A549 (cell line): ENCODE measurements around the gene SIGLEC8. TPM values are rescaled to one million over a fixed set of nuclear protein-coding genes. Genes with fewer than 3 reads are reported as not detected.

ENCODE experiments used
- ATAC-seq, 2 experiments: fragments of 200-7000 bp in 1 of 2; fragments of >200 bp in 1 of 2; cut with Nextera tagmentation in 1 of 2; cut with Tn5 transposase in 1 of 2; 3 replicates each; pipeline versions ENCODE4 v1.8.0 to v1.9.1; 2018 to 2020; ENCODE audit warnings: mild to moderate bottlenecking in 1 of 2, moderate library complexity in 1 of 2
- CTCF ChIA-PET: fragments of 300-600 bp; sonication (Branson Sonifier 250); formaldehyde crosslinking; extraction: SDS; loops from one replicate; lab custom pipeline; 2021; ENCODE audit warnings: antibody characterized with exemption, inconsistent platforms; lab: Yijun Ruan, JAX
- POLR2A ChIA-PET: fragments of 350-600 bp; formaldehyde crosslinking; extraction: SDS; loops from one replicate; lab custom pipeline; 2021; ENCODE audit warnings: antibody characterized with exemption, inconsistent platforms; lab: Yijun Ruan, JAX
- DNase-seq, 2 experiments: peaks; one replicate each; pipeline versions ENCODE4 v3.0.0 to v3.0.0-alpha.2; 2011 to 2016; ENCODE audit warnings: low read depth in 1 of 2, low spot score in 1 of 2
- FAIRE-seq: peaks from 2 replicates; lab custom pipeline; 2011; peaks lifted over from hg19 to GRCh38; lab: Jason Lieb, UNC
- H3K27ac ChIP-seq, 2 experiments: fragments of >200 bp; sonication (Bioruptor Twin); formaldehyde crosslinking; 3 replicates each; pipeline ENCODE4 v1.5.1; 2016 to 2017
- H3K4me1 ChIP-seq: fragments of >200 bp; sonication (Bioruptor Twin); formaldehyde crosslinking; 3 replicates; pipeline ENCODE4 v1.6.1; 2016
- H3K4me2 ChIP-seq: fragments of >200 bp; sonication (Bioruptor Twin); formaldehyde crosslinking; 3 replicates; pipeline ENCODE4 v1.6.1; 2016
- H3K4me3 ChIP-seq: fragments of >200 bp; sonication (Bioruptor Twin); formaldehyde crosslinking; 3 replicates; pipeline ENCODE4 v1.5.1; 2016
- H3K9me3 ChIP-seq: fragments of >200 bp; sonication (Bioruptor Twin); formaldehyde crosslinking; 3 replicates; pipeline ENCODE4 v1.6.1; 2016
- BCL3 ChIP-seq: fragments of >200 bp; sonication (Bioruptor Twin); formaldehyde crosslinking; IDR thresholded peaks from 3 replicates; pipeline ENCODE4 v1.6.1; 2016
- CBX2 ChIP-seq: fragments of 200-600 bp; sonication (generic); IDR thresholded peaks from 2 replicates; pipeline ENCODE4 v1.6.1; 2016; ENCODE audit warnings: low read depth, mild to moderate bottlenecking, borderline replicate concordance
- CBX8 ChIP-seq: fragments of 200-600 bp; sonication (generic); IDR thresholded peaks from 2 replicates; pipeline ENCODE4 v1.6.1; 2016
- ESRRA ChIP-seq: fragments of 150-350 bp; IDR thresholded peaks from 2 replicates; pipeline ENCODE4 v1.6.1; 2014; ENCODE audit warnings: mild to moderate bottlenecking, low read length, borderline replicate concordance
- FOXS1 ChIP-seq: fragments of 250-450 bp; sonication (Bioruptor Pico); IDR thresholded peaks from 2 replicates; pipeline ENCODE4 v1.5.0; 2020; ENCODE audit warnings: mild to moderate bottlenecking, moderate library complexity
- HES2 ChIP-seq: fragments of >200 bp; sonication (Bioruptor Twin); formaldehyde crosslinking; IDR thresholded peaks from 2 replicates; pipeline ENCODE4 v1.6.1; 2016
- HOXA7 ChIP-seq: fragments of 250-450 bp; sonication (Bioruptor Pico); IDR thresholded peaks from 2 replicates; pipeline ENCODE4 v1.5.0; 2020; ENCODE audit warnings: mild to moderate bottlenecking, moderate library complexity
- JUNB ChIP-seq: fragments of >200 bp; sonication (Bioruptor Twin); formaldehyde crosslinking; IDR thresholded peaks from 2 replicates; pipeline ENCODE4 v1.6.1; 2016
- MAZ ChIP-seq: fragments of 150-350 bp; IDR thresholded peaks from 2 replicates; pipeline ENCODE4 v1.6.1; 2014; ENCODE audit warnings: antibody characterized with exemption, low read depth, low read length, borderline replicate concordance
- NR3C1 ChIP-seq: fragments of >200 bp; sonication (Bioruptor Twin); formaldehyde crosslinking; IDR thresholded peaks from 3 replicates; pipeline ENCODE4 v1.6.1; 2017
- RAD21 ChIP-seq, 2 experiments: fragments of >200 bp in 1 of 2; sonication (Bioruptor Twin) in 1 of 2; formaldehyde crosslinking in 1 of 2; IDR thresholded peaks in 1 of 2; conservative IDR thresholded peaks in 1 of 2; 2 replicates in 1 of 2; 3 replicates in 1 of 2; pipeline ENCODE4 v1.6.1; 2012 to 2018; ENCODE audit warnings: inconsistent platforms in 1 of 2
- RFX5 ChIP-seq: fragments of 450-650 bp; IDR thresholded peaks from 2 replicates; pipeline ENCODE4 v1.7.1; 2014; ENCODE audit warnings: antibody characterized with exemption, mild to moderate bottlenecking, moderate library complexity
- RNF2 ChIP-seq: fragments of 200-600 bp; sonication (generic); IDR thresholded peaks from 2 replicates; pipeline ENCODE4 v1.6.1; 2016; ENCODE audit warnings: low read depth, mild to moderate bottlenecking, antibody characterized with exemption, moderate library complexity, borderline replicate concordance
- ZSCAN20 ChIP-seq: fragments of 250-450 bp; sonication (Bioruptor Pico); IDR thresholded peaks from 2 replicates; pipeline ENCODE4 v1.8.0; 2022; ENCODE audit warnings: mild to moderate bottlenecking, moderate library complexity
- WGBS: methylation state at CpG from one replicate; pipeline ENCODE4 v1.1.6; 2017; ENCODE audit errors: missing lambda C conversion rate; 5-methylcytosine and 5-hydroxymethylcytosine counted together
- polyA plus RNA-seq, 4 experiments: library from polyadenylated mRNA; depleted of rRNA in 3 of 4; stranded (reverse); fragments of >200 nt; fragmentation: RNase III in 1 of 4; extraction: RNeasy Plus Mini Kit Qiagen cat#74134 plus additional on column Dnase treatment in 1 of 4; gene quantifications; 2 replicates in 3 of 4; 3 replicates in 1 of 4; pipeline ENCODE4 v1.2.3, GENCODE V29; 2011 to 2017
- TF ChIP-seq, protein P1 (sequence below): fragments of 200-600 bp; sonication (generic); IDR thresholded peaks from 2 replicates; pipeline ENCODE4 v1.6.1; 2016; ENCODE audit warnings: antibody characterized with exemption, mild to moderate bottlenecking, moderate library complexity

SIGLEC8 gene
- polyA plus RNA-seq, 2 of the 4 experiments (the other 2 are of a cell fraction) = not detected

DNA sequence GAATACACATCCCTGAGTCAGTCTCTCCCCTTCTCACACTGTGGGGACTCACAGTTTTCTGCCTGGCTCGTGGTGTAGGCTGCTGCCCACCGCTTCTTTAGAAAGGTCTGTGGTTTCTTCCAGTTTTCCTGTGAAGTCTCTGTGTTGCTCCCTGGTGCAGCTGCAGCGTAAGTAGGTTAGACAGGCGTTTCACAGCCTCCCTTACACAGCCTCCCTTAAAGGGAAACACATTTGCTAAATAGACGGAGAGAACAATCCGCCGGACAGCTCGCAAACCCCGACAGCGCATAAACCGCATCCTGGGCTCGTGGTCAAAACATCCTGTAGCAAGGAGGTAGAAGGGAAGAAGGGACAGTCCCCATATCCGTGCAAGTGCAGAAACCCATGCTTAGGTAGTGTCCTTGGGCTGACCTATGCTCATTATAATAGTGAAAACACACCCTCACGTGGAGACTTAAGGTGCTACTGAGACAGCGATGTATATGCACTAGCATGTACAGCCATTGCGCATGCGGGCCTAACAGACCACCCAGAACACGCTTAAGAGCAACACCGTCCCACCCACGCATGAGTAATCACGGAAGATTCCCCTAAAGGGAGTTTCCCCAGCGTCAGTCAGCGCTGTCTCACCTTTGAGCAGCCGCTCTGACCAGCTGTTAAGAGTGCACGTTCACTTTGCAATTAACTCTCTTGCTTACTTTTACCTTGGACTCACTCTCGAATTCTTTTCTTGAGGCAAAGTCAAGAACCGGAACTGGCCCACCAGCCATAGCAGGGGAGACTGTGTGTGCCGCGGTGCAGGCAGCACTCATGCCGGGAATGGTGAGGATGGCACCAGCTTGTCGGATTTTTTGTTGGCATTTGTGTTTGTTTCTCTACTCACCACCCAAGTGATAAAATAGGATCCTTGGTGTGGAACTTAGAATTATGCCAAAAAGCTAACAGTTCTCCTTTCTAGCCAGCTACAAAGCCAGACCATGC is 16.6 kb downstream of the SIGLEC8 start:
- Histone ChIP-seq H3K4me1 (no peaks in the 10 kb centered on the region; the same call in 2 of the 3 replicates), H3K4me2 (peak overlapping the region; percentile 57)
- TF ChIP-seq FOXS1 (CRISPR knock-in tag) (no peak), ZSCAN20 (CRISPR knock-in tag) (no peak), MAZ (no peak), HOXA7 (CRISPR knock-in tag) (no peak), HES2 (no peak), CBX8 (no peak)
- TF ChIP-seq, protein P1, sequence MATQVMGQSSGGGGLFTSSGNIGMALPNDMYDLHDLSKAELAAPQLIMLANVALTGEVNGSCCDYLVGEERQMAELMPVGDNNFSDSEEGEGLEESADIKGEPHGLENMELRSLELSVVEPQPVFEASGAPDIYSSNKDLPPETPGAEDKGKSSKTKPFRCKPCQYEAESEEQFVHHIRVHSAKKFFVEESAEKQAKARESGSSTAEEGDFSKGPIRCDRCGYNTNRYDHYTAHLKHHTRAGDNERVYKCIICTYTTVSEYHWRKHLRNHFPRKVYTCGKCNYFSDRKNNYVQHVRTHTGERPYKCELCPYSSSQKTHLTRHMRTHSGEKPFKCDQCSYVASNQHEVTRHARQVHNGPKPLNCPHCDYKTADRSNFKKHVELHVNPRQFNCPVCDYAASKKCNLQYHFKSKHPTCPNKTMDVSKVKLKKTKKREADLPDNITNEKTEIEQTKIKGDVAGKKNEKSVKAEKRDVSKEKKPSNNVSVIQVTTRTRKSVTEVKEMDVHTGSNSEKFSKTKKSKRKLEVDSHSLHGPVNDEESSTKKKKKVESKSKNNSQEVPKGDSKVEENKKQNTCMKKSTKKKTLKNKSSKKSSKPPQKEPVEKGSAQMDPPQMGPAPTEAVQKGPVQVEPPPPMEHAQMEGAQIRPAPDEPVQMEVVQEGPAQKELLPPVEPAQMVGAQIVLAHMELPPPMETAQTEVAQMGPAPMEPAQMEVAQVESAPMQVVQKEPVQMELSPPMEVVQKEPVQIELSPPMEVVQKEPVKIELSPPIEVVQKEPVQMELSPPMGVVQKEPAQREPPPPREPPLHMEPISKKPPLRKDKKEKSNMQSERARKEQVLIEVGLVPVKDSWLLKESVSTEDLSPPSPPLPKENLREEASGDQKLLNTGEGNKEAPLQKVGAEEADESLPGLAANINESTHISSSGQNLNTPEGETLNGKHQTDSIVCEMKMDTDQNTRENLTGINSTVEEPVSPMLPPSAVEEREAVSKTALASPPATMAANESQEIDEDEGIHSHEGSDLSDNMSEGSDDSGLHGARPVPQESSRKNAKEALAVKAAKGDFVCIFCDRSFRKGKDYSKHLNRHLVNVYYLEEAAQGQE = no peak
- TF ChIP-seq, all 56 proteins: peak for 0
- peak; percentile 39 for FAIRE-seq
- no peak overlapping the region for H3K4me3 ChIP-seq
- ATAC-seq = peak; percentile 74
- CTCF ChIA-PET = interaction anchor here (0.6 to 2.2 kb wide), 4 partner anchors 20 to 74 kb away, joined by 3 to 7 read pairs (median 4); no protein-coding TSS in a partner anchor
- WGBS = 15% methylated on average over 31 of the region's 31 CpGs
- peak in 1 of 2 experiments; percentile 14 for DNase-seq
- H3K27ac ChIP-seq = no peak overlapping the region
- H3K9me3 ChIP-seq = 0 out of 3 replicates have a peak, but pooled peaks cover 6% of the 10 kb centered on the region
- POLR2A ChIA-PET = interaction anchor here (1.6 kb wide), 1 partner anchor 102 kb away, joined by 6 read pairs; no protein-coding TSS in a partner anchor

- peak; percentile 76 to 80 for ATAC-seq
- WGBS = 8% methylated on average over 11 of the region's 11 CpGs
- no peak overlapping the region for H3K27ac ChIP-seq
- H3K4me2 ChIP-seq = peak overlapping the region; percentile 57
- CTCF ChIA-PET = interaction anchor here (0.6 to 2.4 kb wide), 4 partner anchors 19 to 74 kb away, joined by 3 to 8 read pairs (median 5); no protein-coding TSS in a partner anchor
- TF ChIP-seq NR3C1 = no peak
- no peak for TF ChIP-seq RFX5
- no peak for TF ChIP-seq RNF2
- no peak for TF ChIP-seq CBX2
- no peak for TF ChIP-seq RAD21 (conservative IDR thresholded peaks at IDR 0.05 in 1 of 2, IDR thresholded peaks at IDR 0.05 in 1 of 2)
- no peak for TF ChIP-seq ESRRA
- TF ChIP-seq JUNB = no peak
- no peak for TF ChIP-seq BCL3
- TF ChIP-seq, all 56 proteins: peak for 0
- Histone ChIP-seq H3K4me3 (no peak overlapping the region), H3K9me3 (0 out of 3 replicates have a peak, but pooled peaks cover 6% of the 10 kb centered on the region), H3K4me1 (no peaks in the 10 kb centered on the region; the same call in 2 of the 3 replicates)
- DNase-seq (peak in 1 of 2 experiments; percentile 24), FAIRE-seq (no peak)
- POLR2A ChIA-PET = interaction anchor here (1.6 kb wide), 1 partner anchor 101 kb away, joined by 6 read pairs; no protein-coding TSS in a partner anchor
Measured at GRCh38 chr19:51440846-51441409, 17.3 kb downstream of the SIGLEC8 start.
